Measurements from ENCODE around the gene CTXND1.
"Not testable (repeated sequence)": the region's sequence is repeated elsewhere in the genome, so short reads cannot be mapped to it uniquely, and the experiment has no call there.

CTXND1 gene

DNA sequence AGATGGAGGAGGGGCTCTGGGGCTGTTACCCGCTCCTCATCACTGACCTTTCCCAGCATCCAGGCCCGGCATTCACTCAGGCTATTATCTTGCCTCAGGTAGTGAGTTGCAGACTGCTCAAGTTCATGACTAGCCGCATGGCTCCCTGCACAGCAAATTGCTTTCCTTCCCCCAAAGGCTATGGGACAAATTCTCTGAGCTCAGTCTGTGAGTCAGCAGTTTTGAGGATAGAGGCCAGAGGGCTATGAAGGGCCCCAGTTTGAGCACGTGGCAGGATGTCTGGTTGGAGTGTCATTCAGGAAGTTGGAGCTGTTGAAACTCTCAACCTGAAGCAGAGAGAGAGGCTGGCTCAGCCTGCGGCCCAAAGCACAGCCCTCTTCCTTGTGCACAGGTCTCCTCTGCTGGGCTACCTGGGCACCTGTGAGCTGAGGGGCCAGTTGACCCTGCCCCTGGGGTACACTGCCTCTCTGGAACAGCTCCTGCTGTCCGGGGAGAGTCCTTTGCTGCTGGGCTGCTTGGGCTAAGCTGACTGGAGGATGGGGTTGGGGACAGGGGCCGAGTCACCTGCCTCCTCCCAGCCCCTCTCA is 91.3 kb downstream of the CTXND1 start:
- peak; percentile 58 for DNase-seq (ENCODE audit: low spot score)
- TF ChIP-seq, protein P1, sequence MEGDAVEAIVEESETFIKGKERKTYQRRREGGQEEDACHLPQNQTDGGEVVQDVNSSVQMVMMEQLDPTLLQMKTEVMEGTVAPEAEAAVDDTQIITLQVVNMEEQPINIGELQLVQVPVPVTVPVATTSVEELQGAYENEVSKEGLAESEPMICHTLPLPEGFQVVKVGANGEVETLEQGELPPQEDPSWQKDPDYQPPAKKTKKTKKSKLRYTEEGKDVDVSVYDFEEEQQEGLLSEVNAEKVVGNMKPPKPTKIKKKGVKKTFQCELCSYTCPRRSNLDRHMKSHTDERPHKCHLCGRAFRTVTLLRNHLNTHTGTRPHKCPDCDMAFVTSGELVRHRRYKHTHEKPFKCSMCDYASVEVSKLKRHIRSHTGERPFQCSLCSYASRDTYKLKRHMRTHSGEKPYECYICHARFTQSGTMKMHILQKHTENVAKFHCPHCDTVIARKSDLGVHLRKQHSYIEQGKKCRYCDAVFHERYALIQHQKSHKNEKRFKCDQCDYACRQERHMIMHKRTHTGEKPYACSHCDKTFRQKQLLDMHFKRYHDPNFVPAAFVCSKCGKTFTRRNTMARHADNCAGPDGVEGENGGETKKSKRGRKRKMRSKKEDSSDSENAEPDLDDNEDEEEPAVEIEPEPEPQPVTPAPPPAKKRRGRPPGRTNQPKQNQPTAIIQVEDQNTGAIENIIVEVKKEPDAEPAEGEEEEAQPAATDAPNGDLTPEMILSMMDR (IDR thresholded peaks at IDR 0.05; ENCODE audit: extremely low read depth, missing control alignments), result no peak

GRCh38 chr15:80159811-80160569 is 92.0 kb downstream of the CTXND1 start:
- DNase-seq (ENCODE audit: low spot score), result peak; percentile 26

GRCh38 chr15:80159301-80159700 is 92.7 kb downstream of the CTXND1 start:
- TF ChIP-seq, protein P1 (IDR thresholded peaks at IDR 0.05; ENCODE audit: extremely low read depth, missing control alignments), result no peak
- no peak for DNase-seq (ENCODE audit: low spot score)

More at GRCh38 chr15:80159811-80160569, 92.0 kb downstream of the CTXND1 start:
- TF ChIP-seq, protein P1 (IDR thresholded peaks at IDR 0.05; ENCODE audit: extremely low read depth, missing control alignments), result no peak

- DNase-seq (ENCODE audit: low spot score), result no peak
- TF ChIP-seq, protein P1 (IDR thresholded peaks at IDR 0.05; ENCODE audit: extremely low read depth, missing control alignments), result no peak
Observed at GRCh38 chr15:80157215-80157614, 94.8 kb downstream of the CTXND1 start.

GRCh38 chr15:80156176-80156720 is 95.8 kb downstream of the CTXND1 start:
- TF ChIP-seq, protein P1 (IDR thresholded peaks at IDR 0.05; ENCODE audit: extremely low read depth, missing control alignments), result no peak
- DNase-seq (ENCODE audit: low spot score), result no peak

DNA sequence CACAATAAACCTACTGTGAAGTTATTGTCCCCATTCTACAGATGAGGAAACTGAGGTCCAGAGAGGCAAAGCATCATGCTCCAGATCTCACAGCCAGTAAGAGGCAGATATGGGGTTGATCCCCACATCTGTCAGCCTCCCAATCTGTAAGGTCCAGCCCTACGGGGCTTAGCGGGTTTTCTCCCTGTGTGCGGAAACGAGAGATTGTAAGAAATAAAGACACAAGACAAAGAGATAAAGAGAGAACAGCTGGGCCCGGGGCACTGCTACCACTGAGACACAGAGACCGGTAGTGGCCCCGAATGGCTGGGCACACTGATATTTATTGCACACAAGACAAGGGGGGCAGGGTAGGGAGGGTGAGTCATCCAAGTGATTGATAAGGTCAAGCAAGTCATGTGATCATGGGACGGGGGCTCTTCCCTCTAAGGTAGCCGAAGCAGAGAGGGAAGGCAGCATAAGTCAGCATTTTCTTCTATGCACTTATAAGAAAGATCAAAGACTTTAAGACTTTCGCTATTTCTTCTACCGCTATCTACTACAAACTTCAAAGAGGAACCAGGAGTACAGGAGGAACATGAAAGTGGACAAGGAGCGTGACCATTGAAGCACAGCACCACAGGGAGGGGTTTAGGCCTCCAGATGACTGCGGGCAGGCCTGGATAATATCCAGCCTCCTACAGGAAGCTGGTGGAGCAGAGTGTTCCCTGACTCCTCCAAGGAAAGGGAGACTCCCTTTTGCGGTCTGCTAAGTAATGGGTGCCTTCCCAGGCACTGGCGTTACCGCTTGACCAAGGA is 96.4 kb downstream of the CTXND1 start:
- DNase-seq (ENCODE audit: low spot score), result not testable (repeated sequence)

DNA sequence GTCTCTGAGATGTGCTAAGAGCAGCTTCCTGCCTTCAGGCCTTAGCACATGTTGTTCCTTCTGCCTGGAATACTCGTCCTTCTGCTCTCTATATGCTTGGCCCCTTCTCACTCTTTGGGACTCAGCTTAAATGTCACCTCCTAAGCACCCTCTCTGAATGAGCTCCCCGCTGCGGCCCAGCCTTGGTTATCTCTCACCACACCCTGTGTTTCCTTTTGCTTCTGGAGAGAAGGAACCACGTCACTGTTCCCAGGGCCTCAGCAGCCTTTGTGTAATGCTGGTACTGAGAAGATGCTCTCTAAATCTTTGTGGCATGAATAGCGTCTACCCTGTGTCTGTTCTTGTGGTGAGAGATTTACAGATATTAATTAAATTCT is 97.0 kb downstream of the CTXND1 start:
- TF ChIP-seq, protein P1 (IDR thresholded peaks at IDR 0.05; ENCODE audit: extremely low read depth, missing control alignments), result no peak
- no peak for DNase-seq (ENCODE audit: low spot score)

All from GM20000 (cell line).